GM19351 (cell line): ENCODE measurements around the gene HOXD8.

Experiments
- ATAC-seq: cut with Tn5 transposase; IDR thresholded peaks from one replicate; pipeline ENCODE4 v1.9.1; 2021; ENCODE audit warnings: mild to moderate bottlenecking, moderate library complexity; ENCODE audit not compliant: unreplicated experiment

Gene HOXD8

GRCh38 chr2:176145085-176145969 is 15.8 kb downstream of the HOXD8 start:
- no peak for ATAC-seq

DNA sequence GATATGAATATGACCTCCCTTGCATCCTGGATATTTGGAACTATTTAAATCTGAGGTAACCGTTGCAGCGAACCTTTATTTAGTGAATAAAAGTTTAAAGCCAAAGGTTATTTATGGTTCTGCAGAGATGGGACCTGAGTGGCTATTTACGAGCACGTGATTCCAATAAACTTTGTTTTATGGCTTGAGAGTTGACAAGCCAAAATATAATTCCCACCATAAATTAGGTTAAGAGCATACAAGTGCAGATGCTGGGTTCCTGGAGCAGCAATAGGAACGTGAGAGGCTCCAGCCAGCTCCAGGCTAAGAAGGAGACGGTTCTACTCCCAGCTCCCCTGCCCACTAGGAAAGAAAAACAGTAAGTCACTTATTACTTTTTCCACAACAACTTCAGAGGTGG is 16.6 kb downstream of the HOXD8 start:
- ATAC-seq: no peak

- ATAC-seq: no peak
These were observed 17.1 kb downstream of the HOXD8 start for GRCh38 chr2:176146645-176147044.

- no peak for ATAC-seq
These were observed 17.8 kb downstream of the HOXD8 start for GRCh38 chr2:176147210-176147799.

- ATAC-seq: no peak
These were observed 18.4 kb downstream of the HOXD8 start for GRCh38 chr2:176147800-176148496.

DNA sequence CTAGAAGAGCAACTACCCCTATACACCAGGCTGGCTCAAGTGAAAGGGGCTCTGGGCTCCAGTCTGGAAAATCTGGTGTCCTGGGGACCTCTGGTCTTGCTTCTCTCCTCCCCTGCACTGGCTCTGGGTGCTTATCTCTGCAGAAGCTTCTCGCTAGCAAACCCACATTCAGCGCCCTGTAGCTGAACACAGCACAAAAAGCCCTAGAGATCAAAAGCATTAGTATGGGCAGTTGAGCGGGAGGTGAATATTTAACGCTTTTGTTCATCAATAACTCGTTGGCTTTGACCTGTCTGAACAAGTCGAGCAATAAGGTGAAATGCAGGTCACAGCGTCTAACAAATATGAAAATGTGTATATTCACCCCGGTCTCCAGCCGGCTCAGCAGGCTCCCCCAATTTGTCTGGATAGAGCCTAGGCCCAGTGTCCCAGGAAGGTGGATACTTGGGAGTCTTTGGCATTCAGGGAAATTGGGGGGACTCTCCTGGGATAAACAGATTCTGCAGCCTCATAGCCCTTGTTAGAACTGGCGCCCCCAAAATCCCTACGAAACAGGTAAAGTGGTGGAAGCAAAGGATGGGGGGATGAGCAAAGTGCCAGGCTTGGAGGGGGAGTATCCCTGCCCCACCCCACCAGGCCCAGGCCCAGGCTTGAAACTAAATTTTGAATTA is 19.4 kb downstream of the HOXD8 start:
- no peak for ATAC-seq

DNA sequence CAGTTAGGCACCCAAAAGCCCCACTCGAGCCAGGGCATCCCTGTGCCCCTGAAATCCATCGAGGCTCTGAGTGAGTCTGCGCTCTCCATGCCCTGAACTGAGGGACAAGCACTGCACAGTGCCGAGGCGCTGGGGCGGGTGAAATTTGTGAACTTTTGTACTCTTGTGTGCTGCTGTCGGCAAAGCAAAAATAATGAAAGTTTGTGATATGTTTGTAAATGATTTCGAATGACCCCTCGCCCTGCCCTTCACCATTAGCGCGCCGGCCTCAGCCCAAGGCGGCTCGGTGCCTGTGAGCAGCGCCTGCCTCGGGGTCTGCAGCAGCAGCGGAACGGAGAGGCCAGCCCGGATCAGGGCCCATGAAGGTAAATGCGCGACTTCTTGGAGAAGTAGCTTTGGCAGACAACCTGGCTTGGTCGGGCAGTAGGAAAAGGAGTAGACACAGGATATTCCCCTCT is 20.0 kb downstream of the HOXD8 start:
- no peak for ATAC-seq

GRCh38 chr2:176149939-176150583 is 20.6 kb downstream of the HOXD8 start:
- ATAC-seq: no peak

DNA sequence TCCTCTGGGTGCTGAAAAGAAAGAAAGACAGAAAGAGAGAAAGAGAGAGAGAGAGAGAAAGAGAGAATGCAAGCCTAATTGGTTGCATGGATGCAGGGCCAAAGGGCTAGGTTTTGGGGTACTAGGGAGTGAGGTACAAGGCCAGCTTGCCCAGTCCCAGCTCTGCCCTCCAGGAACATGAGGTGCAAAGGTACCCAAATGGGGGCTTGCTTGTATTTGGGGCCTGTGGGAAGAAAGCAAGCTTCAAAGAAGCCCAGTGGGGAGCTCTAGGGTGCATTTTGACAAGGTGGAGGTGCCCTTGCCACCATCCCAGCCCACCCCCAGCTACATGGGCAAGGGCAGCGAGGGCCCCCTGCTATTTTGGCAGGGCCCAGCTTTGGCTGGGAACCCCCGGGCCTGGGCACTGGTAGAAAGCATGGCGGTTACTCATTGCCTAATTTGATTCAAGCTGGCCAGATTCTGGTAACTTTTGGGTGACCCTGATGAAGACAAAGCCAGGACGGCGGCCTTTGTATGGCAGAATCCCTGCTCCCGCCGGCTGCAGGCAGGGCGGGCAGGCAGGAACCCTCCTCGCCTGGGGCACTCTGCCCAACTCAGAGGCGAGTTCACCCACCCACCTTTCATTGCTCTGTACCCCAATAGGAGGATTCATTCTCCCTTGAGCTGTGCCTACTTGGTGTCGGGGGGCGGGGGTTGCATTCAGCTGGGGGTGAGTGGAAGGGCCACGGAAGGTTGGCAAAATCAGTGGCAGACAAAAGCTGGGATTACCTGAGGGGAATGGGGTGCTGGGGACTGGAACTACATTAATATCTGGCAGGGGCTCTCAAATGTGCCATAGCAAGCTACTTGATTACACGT is 21.3 kb downstream of the HOXD8 start:
- ATAC-seq: no peak

DNA sequence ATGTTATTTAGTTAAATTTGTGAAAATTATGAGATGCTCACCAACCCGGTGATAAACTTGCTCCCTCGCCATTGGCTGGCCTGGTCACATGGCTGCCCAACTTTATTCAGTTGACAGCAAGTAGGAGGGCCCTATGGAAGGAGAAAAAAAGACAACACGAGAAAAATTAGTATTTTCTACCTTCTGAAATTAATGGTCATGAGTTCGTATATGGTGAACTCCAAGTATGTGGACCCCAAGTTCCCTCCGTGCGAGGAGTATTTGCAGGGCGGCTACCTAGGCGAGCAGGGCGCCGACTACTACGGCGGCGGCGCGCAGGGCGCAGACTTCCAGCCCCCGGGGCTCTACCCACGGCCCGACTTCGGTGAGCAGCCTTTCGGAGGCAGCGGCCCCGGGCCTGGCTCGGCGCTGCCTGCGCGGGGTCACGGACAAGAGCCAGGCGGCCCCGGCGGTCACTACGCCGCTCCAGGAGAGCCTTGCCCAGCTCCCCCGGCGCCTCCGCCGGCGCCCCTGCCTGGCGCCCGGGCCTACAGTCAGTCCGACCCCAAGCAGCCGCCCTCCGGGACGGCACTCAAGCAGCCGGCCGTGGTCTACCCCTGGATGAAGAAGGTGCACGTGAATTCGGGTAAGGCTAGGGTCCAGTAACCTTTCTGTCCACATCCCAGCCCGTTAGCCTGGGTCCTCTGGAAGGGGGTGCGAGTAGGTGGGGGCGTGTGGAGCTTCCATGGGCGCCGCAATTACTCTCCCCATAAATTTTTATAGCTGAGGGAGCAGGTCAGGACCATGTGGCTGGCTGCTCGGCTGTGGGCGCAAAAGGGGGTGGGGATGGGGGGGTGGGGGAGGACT is 22.2 kb downstream of the HOXD8 start, which contains the start of gene HOXD4:
Gene HOXD4 (plus strand): TSS at position 109 of the 846 bp plus-strand sequence. CDS start 84 bp downstream, at position 193.
- no peak for ATAC-seq

DNA sequence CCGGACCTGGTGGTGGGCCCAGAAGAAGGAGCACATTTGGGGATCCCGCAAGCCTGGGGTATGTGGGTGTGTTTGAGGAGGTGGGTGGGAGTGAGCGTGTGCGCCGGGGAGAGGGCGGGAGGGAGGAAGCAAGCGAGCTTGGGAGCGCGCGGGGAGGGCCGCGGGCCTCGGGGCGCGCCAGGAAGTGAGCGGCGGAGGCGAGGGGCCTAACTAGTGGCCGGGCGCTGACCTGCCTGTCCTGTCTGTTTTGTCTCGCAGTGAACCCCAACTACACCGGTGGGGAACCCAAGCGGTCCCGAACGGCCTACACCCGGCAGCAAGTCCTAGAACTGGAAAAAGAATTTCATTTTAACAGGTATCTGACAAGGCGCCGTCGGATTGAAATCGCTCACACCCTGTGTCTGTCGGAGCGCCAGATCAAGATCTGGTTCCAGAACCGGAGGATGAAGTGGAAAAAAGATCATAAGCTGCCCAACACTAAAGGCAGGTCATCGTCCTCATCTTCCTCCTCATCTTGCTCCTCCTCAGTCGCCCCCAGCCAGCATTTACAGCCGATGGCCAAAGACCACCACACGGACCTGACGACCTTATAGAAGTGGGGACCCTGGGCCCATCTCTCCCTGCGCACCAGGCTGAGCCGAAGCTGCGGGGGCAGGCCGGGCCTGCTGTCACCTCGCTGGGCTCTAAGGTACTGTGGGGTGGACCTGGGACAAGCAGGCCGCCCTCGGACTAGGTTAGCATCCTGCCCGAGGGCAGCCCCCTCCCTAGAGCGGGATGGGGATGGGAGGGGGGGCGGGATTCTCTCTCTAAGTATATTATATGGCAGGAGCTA is 23.1 kb downstream of the HOXD8 start:
- no peak for ATAC-seq

GRCh38 chr2:176154576-176155252 is 25.2 kb downstream of the HOXD8 start:
- no peak for ATAC-seq

- no peak for ATAC-seq
These were observed 26.0 kb downstream of the HOXD8 start for GRCh38 chr2:176155356-176156044.

DNA sequence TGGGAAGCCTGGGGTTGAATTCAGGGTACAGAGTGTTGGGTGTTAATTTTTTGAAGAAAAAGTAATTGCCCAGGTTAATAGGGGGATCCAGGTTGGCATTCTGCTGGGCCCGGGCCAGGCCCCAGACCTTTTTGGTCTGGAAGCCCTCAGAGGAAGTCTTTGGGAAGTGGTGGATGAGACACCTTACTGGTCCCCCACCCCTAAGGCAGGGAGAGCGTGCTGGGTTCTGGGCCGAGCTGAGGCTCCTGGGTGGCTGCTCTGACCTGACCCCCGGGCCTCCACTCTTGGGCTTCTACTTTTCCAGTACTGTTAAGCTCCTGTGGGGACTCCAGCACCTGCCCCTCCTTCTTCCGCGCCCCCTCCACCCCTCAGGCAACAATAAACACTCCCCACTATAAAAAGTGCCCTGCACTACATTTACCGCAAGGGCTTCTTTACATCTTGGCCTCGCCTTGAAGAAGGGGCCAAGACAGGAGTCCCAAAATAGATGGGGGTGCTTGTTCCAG is 26.8 kb downstream of the HOXD8 start:
- no peak for ATAC-seq

- ATAC-seq: no peak
These were observed 27.4 kb downstream of the HOXD8 start, which contains the start of gene HOXD3 for GRCh38 chr2:176156807-176157498. HOXD3 (plus strand) TSS chr2:176157307; CDS start chr2:176169115, 11,808 bp downstream.
